HT1080 (cell line): ENCODE measurements around the gene CBARP. TPM values are rescaled to one million over a fixed set of nuclear protein-coding genes. Genes with fewer than 3 reads are reported as not detected.

Experiments
- DNase-seq: peaks from one replicate; pipeline ENCODE4 v3.0.0-alpha.2; 2015; ENCODE audit warnings: low read depth
- total RNA-seq: library from RNA; depleted of rRNA; stranded (reverse); fragments of >200 nt; shearing (Covaris generic); gene quantifications from 2 replicates; pipeline ENCODE4 v1.2.3, GENCODE V29; 2014

Gene CBARP
- total RNA-seq, 1 experiment from 2014 or later = 3.1 TPM

DNA sequence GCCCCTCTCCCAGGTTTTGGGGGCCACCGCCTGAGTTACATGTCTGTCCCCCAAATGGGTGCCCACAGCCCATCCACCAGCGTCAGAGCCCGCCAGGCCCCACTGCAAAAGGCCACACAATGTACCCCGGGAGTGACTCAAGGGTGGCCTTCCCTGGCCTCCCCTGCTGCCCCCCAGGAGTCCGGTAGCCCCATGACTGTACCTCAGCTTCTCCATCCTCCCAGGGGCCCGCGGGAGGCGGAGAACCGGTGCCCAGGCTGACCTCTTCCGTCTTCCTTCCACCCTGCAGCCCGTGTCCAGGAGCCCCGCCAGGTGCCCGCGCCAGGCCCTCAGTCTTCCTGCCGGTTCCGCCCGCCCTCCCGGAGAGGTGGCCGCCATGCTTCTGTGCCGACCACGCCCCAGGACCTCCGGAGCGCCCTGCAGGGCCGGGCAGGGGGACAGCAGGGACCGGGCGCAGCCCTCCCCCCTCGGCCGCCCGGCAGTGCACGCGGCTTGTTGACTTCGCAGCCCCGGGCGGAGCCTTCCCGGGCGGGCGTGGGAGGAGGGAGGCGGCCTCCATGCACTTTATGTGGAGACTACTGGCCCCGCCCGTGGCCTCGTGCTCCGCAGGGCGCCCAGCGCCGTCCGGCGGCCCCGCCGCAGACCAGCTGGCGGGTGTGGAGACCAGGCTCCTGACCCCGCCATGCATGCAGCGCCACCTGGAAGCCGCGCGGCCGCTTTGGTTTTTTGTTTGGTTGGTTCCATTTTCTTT lies 10.3 kb downstream of the CBARP start:
- no peak for DNase-seq

DNA sequence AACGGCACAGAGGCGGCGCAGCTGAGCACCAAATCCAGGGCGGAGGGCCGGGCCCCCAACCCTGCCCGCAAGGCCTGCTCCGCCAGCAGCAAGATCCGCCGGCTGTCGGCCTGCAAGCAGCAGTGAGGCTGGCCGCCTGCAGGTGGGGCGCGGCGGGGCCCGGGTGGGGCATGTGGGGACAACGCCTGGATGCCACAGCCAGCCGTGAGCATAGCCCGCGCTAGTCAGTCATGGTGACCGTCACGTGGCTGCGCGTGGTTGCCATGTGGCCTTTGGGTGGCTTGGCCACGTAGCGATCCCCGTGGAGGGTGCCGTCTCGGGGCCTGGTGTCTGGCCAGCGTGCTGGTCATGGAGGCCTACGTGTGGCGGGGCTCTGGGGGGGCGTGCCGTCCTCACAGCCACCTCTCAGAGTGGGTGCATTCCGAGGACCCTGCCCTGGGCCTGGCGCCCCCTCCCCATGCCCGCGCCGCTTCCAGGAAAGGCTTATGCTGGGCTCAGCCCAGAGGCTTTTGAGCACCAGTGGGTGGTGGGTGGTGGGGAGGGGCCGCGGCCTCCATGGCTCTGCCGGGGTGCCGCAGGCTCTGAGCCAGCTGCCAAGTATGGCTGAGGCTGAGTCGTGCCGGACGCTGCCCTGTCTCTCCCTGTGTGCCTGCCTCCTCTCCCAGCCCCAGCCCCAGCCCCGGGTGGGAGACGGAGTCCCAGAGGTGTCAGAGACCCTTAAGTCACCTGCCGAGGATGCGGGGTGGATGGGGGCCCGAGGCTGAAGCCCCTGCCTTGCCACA lies 11.1 kb downstream of the CBARP start:
- DNase-seq = no peak

DNA sequence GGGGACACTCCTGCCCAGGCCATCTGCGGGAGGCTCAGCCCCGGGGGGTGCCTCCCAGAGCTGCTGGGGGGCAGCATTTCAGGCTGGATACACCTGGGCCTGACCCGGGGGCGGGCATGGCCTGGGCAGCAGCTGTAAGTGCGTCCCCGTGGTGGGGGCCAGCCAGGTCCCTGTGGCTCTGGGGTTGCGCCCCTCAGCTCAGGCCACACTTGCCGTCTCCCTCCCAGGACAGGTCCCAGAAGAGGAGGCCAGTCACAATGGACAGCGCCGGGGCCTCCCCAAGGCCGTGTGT lies 11.6 kb downstream of the CBARP start:
- no peak for DNase-seq

DNA sequence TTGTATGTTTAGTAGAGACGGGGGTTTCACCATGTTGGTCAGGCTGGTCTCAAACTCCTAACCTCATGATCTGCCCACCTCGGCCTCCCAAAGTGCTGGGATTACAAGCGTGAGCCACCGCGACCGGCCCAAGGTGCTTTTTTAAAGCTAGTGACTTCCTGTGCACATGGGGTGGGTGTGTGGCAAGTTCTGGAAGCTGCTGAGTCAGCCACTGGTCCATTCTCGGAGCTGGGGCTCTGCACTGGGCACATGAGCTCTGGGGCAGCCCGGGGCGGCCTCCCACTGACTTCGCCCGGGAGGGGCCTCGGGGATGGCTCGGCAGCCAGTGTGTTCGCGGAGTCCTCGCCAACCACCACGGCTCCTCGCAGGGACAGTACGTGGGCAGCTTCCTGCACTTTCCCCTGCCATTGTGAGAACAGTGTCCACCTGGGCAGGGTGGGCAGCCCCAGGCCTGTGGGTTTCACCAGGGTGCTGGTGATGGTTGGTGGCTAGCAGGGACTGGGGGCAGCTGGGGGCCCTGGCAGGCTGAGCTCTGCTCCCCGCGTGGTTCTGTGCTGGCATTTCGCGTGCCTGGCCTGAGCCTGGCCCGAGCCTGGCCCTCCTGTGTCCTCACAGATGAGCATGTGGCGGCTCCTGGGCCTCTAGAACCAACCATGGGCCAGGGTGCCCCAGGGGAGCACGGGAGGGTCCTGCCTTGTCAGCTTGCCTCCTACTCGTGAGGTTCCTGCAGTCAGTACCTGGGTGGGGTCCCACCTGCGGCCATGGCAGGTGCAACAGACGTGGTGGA lies 12.2 kb downstream of the CBARP start:
- no peak for DNase-seq

DNA sequence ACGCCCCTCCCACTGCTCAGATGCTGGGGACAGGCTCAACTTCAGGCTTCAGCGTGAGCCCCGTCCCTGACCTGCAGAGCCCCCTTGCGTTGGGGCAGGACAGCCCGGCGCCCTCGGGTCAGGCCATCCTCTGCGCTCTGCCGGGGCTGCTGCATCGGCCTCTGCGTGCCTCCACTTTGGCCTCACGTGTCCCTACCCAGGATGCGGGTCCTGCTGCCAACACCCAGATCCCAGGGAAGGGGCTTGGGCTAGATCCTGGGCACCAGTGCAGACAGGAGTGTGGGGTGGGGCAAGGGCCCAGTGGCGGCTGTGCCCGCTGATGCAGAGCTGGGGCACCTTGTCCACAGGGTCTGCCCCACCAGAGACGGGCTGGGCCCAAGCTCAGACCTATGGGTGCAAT lies 13.0 kb downstream of the CBARP start:
- DNase-seq = no peak

DNA sequence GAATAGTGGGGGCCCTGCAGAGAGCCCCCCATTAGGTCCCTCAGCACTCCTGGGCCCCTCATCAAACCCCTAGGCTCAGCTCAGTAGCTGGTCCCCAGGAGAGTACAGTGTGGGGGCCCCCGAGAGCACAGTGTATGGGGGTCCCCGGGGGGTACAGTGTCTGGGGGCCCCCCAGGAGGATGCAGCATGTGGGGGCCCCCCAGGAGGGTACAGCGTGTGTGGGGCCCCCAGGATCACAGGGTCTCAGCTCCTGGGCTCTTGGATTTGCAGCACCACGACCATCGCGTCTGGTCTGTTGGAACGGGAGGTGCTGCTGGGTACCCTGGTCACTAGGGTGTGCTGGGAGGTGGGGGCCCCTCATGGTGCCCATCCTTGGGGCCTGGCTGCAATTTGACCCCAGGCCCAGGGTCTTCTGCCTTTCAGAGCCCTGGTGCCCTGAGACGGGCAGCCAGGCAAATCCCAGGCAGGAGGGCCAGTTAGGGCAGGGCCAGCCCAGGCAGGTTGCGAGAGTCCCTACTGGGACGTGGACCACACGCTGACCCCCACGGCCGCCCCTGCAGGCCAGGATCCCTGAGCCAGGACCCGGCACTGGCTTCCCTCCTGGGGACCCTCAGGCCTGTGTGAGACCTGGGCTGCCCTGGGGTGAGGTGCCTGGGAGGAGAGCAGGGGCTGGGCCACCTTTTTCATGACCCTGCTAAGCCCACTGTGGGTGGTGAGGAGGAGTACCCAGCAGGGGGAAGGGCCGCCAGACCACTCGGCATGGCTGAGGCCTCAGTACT lies 13.6 kb downstream of the CBARP start:
- DNase-seq = no peak

DNA sequence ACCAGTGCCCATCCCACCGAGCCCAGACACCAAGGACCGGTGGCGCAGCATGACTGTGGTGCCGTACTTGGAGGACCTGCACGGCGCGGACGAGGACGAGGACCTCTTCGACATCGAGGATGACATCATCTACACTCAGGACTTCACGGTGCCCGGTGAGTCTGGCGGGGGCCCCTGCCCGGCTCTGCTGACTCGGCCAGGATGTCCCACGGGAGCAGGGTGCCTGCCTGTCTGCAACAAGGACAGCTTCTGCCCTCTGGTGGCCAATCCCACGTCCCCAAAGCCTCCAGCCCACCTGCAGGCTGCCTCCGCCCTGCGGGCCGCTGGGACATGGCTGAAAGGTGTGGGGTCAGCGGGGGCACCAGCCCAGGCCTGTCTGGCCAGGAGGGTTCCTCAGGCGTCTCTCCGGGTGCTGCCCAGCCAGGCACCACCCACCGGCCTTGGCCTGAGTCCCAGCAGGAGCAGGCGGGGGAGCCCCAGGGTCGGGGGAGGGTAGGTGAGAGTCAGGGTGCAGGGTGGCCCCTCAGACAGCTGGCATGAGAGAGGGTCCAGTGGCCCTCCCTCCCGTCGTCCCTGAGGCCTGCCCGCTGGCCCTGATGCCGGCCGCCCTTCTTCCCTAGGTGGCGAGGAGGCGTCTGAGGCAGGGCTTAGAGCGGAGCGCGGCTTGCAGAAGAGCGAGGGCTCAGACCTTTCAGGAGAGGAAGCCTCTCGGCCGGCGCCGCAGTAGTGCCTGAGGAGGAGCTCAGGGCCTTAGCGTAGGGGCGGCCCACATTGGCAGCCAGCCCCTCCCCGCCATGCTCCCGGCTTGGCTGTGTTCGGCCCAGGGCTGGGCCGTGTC lies 14.6 kb downstream of the CBARP start:
- DNase-seq = peak; percentile 51

DNA sequence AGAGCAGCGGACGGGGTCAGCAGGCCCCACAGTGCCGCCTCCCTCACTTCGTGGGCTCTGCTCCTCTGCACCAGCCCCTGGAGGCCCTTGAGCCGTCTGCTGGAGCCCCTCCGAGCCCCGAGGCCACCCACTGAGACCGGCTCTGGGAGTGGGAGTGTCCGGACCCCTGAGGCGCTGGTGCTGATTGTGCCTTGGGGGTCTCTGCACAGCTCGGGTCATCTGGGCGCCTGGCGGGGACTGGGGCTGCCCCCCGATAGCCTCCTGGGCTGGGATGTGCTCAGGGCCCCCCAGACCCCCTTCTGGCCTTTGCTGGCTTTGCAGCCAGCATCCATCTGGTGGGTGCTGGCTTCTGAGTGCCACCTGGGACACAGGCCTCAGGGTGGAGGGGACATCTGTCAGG lies 15.4 kb downstream of the CBARP start:
- no peak for DNase-seq

DNA sequence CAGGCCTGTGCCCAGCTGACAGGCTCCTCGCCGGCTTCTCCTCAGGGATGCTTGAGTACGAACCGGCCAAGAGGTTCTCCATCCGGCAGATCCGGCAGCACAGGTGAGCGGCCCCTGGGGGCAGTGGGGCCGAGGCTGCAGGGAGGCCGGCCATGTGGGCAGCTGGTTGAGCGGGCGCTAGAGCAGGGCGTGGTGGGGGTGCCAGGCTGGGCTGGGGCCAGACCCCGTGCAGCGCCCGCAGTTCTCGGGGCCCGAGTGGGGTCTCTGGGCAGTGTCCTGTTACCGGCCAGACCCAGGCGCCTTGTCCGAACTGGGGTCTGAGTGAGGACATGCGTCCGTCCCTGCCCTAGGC lies 15.9 kb downstream of the CBARP start:
- no peak for DNase-seq

DNA sequence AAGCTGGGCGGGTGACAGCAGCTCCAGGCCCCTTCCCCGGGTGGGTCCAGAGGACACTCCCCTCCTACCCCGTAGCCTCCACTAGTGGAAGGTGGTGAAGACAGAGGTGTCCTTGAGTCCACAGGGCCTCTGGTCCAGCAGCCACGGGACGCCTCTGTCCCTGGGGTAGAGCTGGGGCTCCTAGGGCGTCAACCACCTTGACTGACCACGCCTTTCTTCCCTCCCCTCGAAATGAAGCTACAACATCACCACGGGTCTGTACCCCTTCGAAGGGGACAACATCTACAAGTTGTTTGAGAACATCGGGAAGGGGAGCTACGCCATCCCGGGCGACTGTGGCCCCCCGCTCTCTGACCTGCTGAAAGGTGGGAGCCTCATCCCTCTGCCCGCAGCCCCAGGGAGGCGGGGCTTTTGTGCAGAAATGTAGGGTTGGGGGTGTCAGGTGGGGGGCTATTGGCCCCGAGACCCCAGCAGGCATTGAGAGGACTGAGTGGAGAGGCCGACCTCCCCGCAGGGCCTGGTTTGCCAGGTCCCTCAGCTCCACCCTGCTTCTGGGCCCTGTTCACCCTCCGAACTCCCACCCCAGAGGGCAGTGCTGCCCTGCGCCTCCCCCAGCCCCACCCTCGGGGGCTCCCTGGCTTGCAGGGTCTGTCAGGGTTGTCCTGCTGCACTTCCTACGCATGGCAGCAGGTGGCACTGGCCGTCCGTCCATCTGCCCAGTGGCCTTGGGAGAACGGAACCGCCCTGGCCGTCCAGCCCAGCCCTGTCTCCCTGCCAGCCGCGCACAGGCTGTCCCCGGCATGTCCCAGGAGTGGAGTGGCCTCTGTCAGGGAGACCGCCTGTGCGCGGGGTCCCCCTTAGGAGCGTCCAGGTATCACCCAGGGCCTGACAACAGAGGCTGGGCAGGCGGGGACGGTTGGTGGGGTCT lies 16.6 kb downstream of the CBARP start:
- no peak for DNase-seq

DNA sequence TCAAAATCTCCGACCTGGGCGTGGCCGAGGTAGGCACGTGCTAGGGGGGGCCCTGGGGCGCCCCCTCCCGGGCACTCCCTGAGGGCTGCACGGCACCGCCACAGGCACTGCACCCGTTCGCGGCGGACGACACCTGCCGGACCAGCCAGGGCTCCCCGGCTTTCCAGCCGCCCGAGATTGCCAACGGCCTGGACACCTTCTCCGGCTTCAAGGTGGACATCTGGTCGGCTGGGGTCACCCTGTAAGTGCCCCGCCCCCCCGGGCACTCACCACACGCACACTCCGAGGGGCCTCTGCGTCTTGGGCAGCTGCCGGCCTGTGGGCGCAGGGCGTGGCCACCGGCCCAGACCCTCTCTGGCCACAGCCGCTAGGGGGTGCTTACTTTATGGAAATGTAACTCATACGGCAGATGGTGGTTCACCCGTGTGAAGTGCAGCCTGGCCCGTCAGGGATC lies 17.3 kb downstream of the CBARP start:
- no peak for DNase-seq

DNA sequence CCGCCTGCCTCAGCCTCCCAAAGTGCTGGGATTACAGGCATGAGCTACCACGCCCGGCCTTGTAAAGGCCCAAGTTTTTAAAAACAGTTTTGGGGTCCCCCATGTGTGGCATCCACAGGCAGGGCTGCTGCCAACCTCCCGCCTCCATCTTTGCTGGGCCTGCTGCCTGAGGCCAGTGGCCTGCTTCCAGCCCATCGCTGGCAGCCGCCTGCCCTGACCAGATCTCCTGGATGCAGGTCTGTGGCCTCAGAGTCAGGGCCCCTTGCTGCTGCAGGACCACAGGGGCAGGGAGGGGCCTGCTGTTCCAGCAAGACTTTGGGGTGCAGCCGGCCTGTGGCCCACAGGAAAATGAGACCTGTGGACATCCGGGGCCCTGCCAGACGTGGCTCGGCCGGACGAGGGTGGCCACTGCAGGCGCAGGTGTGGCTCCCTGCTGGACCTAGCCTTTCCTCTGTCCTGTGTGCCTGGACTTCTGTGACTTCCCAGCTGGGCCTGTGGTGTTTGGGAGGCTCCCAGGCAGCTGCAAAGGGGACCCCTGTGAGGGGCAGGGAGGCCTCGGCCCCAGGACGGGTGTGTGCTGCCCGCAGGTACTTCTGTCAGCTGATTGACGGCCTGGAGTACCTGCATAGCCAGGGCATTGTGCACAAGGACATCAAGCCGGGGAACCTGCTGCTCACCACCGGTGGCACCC lies 17.9 kb downstream of the CBARP start:
- DNase-seq = no peak

DNA sequence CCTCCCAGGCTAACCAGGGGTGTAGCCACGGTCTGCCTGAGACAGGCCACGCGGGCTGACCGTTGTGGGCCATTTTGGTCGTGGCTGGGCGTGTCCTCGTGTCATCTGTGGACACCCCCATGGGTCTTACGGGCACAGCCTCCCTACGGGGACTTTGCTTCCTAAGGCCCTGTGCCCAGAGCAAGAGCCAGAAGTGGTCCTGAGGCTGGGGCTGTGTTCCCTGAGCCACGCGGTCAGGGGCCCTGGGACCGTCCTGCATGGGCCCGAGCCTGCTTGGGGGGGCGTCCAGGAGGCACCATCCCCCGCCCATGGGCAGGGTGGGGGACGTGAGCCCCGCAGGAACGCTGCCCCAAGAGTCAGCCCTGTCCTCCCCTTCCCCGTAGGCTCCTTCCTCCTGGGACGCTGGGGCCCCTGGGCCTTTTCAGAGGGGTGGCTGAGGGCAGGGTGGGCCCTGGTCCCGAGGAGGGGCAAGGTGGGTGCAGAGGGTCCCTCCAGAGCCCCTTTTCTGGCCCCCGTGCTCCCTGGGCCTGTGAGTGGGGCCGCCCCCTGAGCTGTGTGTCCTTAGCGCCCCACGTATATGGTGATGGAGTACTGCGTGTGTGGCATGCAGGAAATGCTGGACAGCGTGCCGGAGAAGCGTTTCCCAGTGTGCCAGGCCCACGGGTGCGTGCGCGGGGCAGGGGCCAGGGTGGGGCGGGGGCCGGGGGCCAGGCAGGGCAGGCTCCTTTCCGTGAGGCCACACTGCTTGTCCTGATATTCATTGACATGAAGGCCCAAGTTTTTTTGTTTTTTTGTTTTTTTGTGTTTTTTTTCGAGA lies 18.8 kb downstream of the CBARP start:
- DNase-seq = no peak

DNA sequence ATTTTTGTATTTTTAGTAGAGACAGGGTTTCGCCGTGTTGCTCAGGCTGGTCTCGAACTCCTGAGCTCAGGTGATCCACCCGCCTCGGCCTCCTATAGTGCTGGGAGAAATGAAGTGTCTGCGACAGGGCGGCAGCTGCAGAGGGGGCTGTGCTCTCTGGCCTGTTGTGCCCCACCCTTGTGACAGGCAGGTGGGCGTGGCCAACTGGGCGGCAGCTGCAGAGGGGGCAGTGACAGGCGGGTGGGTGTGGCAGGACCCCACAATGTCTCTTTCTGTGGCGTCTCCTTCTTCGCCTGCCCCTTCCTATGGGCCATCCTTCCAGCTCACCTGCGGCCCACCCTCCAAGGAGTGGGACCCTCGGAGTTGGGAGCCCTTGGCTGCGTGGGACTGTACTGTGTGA lies 20.4 kb downstream of the CBARP start:
- no peak for DNase-seq

DNA sequence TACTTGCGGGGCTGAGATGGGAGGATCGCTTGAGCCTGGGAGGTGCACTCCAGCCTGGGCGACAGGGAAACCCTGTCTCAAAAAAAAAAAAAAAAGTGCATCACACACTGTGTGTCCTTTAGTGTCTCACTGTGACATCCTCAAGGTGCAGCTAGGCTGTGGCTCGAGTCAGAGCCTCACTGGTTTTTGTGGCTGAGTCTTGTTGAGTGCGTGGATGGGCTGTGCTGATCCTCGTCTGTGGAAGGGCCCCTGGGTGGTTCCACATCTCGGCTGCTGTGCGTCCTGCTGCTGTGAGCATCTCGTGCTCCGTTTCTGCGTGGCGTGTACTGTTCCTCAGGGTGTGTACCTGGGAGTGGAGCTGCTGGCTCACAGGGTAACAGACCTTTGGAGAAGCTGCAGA lies 21.0 kb downstream of the CBARP start:
- no peak for DNase-seq

DNA sequence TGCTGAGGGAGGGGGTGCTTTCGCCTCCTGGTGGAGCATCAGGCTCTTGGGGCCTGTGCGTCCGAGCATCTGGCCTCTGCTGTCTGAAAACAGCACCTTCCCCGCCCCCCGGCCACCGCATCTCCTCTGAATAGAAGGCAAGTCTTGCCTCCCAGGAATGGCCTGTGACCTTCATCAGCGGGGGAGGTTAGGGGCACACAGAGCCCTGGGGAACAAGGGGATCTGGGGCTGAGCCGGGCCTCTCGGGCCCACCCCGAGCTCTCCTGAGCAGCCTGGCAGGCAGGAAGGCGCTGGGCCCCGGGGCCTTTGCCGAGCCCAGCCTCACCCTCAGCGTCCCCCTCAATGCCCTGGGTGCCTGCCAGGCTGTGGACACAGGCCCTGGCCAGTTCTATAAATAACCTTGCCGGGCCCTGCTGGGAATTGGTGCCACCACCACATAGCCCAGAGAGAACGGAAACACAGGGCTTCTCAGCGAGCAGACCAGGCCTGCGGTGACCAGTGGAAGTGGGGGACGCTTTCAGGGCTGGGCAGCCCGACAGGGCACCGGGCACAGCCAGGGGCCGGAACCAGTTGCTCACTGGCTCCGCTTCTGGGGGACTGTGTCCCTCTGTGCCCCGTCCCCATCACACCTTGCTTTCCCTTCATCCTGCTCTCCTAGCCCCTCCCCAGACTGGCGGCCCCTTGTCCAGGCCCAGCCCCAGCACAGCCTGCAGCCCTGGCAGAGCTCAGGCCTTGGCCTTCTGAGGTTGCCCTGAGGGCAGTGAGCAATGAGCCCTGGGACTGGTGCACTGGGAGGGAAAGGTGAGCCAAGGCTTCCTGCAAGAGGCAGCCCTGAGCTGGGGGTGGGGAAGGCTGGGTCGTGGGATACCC lies 22.7 kb downstream of the CBARP start:
- DNase-seq = peak; percentile 30

DNA sequence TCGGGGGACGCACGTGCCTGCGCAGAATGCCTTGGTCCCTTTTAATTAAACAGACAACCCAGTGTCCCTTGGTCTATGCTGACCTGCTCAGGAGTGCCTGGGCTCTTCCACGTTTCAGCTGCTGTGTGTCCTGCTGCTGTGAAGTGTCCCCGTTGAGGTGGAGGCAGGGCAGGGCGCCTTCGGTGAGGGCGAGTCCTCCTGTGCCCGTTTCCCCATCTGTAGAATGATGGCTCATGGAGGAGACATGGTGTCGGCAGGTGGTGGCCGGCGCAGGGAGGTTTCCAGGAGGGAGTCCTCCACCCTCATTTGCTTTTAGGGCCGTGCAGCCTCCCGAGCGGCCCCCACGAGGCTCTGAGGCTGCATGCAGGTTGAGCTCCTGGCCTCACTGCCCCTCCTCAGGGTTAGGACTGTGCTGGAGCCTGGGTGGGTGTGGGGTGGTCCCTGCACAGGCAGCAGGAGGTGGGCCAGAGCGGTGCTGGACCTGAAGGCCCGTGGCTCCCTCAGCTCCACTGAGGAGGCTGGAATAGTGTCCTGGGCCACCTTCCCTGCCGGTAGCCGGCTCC lies 23.4 kb downstream of the CBARP start:
- no peak for DNase-seq
